Suppressor macrophage (primary cell): ENCODE data around the gene ABLIM1.
A peak's percentile ranks its signal among the peaks of the same experiment; 100 is the strongest.

Experiments
- DNase-seq, 4 experiments: peaks; one replicate each; pipeline ENCODE4 v3.0.0-alpha.2; 2020 to 2022

ABLIM1 gene

GRCh38 chr10:114679552-114679951 is 21.5 kb upstream of the ABLIM1 start:
- no peak for DNase-seq

DNA sequence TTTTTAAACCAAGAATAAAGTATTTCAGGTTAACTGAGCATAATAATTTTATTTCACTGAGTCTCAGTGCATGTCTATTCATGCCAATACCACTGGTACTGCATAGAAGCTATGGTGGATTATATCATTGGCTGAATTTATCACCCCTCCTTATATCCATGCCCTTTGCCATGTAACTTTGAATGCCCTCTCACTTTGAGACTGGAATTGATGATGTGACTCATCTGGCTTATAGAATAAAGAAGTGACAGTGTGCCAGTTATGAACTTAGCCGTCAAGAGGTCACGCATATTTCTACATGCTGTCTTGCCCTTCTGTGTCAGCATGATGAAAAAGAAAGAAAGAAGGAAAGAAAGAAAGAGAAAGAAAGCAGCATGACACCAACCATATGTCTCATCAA is 20.7 kb upstream of the ABLIM1 start:
- no peak for DNase-seq

DNA sequence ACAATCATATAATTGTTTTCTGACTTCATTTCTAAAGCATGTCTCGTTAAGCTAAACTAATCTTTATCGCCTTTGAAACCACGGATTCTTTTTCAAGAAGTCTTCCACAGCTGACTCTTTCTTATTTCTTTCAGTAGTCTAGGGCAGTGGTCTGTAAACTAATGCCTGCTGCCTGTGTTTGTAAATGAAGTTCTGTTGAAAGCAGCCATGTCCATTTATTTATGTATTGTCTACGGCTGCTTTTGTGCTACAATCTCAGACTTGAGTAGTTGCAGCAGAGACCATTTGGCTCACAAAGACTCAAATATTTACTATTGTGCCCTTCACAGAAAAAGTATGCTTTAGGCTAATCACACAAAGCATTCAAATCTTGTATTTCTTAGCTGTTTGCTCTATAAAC is 20.3 kb upstream of the ABLIM1 start:
- no peak for DNase-seq

GRCh38 chr10:114674346-114674745 is 16.3 kb upstream of the ABLIM1 start:
- DNase-seq = peak in 1 of 4 experiments; percentile 23

- no peak for DNase-seq
These were observed 11.6 kb upstream of the ABLIM1 start for GRCh38 chr10:114669648-114670047.

GRCh38 chr10:114668375-114669080 is 10.5 kb upstream of the ABLIM1 start:
- no peak for DNase-seq

GRCh38 chr10:114665873-114666272 is 7.8 kb upstream of the ABLIM1 start:
- DNase-seq = no peak

DNA sequence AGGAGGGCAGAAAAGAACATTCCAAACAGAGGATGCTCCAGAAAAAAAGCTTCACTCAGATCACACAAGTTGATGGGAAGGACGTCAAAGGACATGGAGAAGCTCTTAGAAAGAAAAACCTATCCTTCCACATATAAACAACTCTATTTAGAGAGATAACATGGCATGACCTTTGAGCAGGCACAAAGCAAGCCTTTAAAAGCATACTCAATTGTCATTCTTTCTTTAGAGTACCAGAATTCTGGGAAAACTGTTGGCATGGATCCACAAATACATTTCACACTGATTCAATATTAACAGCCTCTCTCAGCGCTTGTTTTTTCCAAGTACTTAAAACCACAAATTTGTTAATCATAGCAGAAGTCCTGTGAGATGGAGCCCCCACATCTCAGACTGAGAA is 7.3 kb upstream of the ABLIM1 start:
- no peak for DNase-seq

GRCh38 chr10:114664127-114664526 is 6.1 kb upstream of the ABLIM1 start:
- no peak for DNase-seq

DNA sequence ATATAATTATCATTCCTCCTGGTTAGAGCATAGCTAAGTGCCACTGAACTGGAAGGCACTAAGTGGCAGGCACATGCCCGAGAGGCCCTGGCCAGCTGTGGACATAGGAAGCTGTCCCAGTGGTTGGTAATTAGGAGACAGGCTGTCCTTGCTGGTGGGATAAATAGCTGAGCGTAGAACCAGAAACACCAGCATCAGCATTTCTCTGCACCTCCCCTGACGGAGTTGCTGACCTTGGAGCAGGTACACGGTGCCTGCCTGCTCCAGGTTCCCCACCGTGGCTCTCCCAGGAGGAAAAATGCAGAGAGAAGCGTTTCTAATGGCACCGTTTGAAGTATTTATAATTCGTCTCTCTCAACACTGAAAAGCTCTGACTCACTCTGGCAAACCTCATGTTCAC is 5.6 kb upstream of the ABLIM1 start:
- no peak for DNase-seq

- DNase-seq = no peak
These were observed 4.7 kb upstream of the ABLIM1 start for GRCh38 chr10:114662646-114663217.

DNA sequence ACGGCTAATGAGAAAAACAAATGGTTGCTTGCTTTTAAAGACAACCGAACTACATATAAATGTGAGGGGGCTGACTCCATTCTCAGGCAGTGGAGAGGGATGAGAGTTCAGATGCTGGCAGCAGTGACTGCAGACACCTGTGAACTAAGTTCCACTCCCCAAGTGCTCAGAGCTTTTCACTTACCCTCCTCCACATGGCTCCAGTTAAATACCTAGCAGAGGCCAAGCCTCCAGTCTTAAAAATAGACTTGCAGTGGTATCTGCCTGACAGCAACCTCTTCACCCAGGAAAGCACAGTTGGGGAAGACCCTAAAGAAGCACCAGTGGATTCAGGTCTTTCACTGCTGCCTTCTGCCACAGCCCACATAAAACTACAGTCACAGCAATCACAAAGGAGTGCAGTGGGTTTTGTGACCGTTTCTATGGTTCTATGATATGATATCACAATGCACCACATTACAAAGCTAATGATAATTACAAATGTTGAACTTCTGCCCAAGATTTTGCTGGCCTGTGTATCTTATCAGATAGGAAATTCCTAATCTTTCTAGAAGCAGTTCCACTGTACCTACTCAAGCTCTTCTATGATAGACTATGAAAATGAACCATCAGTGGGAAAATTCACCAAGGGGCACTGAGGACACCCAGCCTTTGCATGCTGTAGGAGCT is 3.3 kb upstream of the ABLIM1 start:
- no peak for DNase-seq

- no peak for DNase-seq
These were observed 2.4 kb downstream of the ABLIM1 start for GRCh38 chr10:114655671-114656070.

DNA sequence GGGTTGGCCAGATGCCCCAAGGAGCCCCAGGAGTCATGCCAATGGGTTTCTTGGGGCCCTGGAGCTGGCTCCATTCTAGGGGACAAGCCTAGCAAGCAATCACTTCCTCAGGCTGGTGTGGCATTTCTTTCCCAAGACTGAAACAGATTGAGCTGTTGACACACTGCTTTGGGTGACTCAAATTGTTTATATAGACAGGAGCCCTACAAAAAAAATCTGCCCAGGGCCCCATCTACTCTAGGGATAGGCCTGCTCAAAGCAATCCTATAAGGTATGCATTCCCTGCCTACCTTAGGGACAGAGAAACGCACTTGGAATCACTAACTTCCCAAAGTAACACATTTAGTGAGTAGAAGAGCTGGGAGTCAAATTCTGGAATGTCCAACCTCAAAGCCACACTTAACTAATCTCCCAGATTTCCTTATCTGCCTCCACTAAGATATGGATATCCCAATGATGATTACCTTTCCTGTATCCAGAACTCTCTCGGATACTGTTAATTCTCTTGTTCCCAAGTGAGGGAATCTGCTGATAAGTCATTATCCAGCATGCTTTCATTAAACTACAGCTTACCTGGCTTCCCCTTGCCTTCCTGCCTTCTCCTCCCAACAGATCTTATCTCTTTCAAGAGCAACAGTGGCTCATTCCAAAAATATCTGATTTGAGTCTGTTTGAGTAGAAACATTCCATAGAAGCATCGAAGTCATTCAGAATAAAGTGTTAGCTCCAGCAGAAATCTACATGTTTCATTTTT is 3.1 kb downstream of the ABLIM1 start:
- no peak for DNase-seq

DNA sequence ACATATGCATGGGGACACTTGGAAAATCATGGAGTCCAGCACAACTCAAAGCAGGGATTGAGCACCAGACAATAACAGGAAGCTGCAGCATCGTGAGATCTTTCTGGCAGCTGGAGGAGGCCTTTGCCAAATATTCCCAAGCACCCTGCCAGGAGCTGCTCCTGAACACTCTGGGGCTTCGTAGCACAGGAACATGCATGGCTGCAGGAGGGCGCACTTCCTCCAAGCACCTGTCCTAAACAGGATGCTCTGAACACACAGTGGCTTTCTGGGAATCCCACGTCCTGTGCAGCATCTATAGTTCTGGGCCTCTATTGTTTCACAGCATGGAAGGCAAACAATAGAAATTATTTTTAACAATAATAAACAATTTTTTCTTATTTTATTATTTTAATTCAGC is 4.1 kb downstream of the ABLIM1 start:
- no peak for DNase-seq

GRCh38 chr10:114652402-114653368 is 5.4 kb downstream of the ABLIM1 start:
- no peak for DNase-seq

- DNase-seq = no peak
These were observed 7.2 kb downstream of the ABLIM1 start for GRCh38 chr10:114650831-114651230.

GRCh38 chr10:114650266-114650665 is 7.8 kb downstream of the ABLIM1 start:
- DNase-seq = no peak

- no peak for DNase-seq
These were observed 8.7 kb downstream of the ABLIM1 start for GRCh38 chr10:114649217-114649903.

- no peak for DNase-seq
These were observed 9.7 kb downstream of the ABLIM1 start for GRCh38 chr10:114648368-114648767.

DNA sequence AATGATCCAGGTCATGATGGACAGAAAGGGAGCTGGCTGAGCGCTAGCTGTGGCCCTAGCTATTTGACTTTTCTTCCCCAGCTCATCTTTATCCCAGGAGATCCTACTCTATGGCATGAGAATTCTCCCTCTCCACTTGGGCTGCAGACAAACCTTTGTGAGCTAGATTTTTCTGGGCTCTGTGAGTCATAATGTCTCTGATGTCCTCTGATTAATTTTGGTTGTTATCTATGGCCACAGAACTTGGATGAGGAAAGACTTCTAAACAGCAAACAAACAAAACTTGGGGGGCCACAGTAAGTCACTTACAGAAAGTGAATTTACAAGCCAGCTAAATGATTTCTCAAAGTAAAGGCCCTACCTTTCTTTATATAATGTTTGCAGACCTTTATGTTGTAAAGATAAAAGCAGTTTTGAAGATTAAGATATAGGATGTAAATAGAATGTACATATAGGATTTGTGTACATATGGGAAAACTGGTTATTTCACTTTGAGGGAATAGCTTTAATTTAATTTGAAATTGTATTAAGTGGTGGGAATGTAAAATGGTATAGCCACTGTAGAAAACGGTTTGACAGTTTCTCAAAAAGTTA is 10.4 kb downstream of the ABLIM1 start:
- no peak for DNase-seq
